HepG2 (cell line): Measurements from ENCODE around the gene ZFP1. TPM values are rescaled to one million over a fixed set of nuclear protein-coding genes. Genes with fewer than 3 reads are reported as not detected.

Experiments used
- DNMT3B ChIP-seq: conservative IDR thresholded peaks from 2 replicates; pipeline ENCODE4 v1.6.1; 2016; ENCODE audit warnings: missing biosample characterization, control low read depth
- HMG20A ChIP-seq: IDR thresholded peaks from 2 replicates; pipeline ENCODE4 v1.6.1; 2016; ENCODE audit warnings: borderline replicate concordance
- MEIS2 ChIP-seq: sonication (generic); formaldehyde crosslinking; IDR thresholded peaks from 2 replicates; pipeline ENCODE4 v1.9.0; 2021; ENCODE audit warnings: mild to moderate bottlenecking, missing genetic modification reagents
- NCOA2 ChIP-seq: sonication (generic); formaldehyde crosslinking; IDR thresholded peaks from 2 replicates; pipeline ENCODE4 v1.8.0; 2022; ENCODE audit warnings: inconsistent platforms
- PHB2 ChIP-seq: fragments of 450-650 bp; IDR thresholded peaks from 2 replicates; pipeline ENCODE4 v1.6.1; 2018; ENCODE audit not compliant: partially characterized antibody
- PPARG ChIP-seq: conservative IDR thresholded peaks from 2 replicates; pipeline ENCODE4 v1.6.1; 2016; ENCODE audit warnings: missing biosample characterization, missing genetic modification reagents
- RNF2 ChIP-seq: fragments of 450-650 bp; conservative IDR thresholded peaks from 2 replicates; pipeline ENCODE4 v1.6.1; 2016; ENCODE audit warnings: low read depth
- SP1 ChIP-seq, 2 experiments: fragments of 450-650 bp in 1 of 2; sonication (generic) in 1 of 2; formaldehyde crosslinking in 1 of 2; IDR thresholded peaks; 2 replicates each; pipeline versions ENCODE4 v1.4.0 to v1.6.1; 2016 to 2020; ENCODE audit warnings: missing genetic modification reagents in 1 of 2
- SP2 ChIP-seq: sonication (generic); formaldehyde crosslinking; IDR thresholded peaks from 2 replicates; pipeline ENCODE4 v1.5.1; 2020; ENCODE audit warnings: mild to moderate bottlenecking, missing genetic modification reagents
- ZNF34 ChIP-seq: sonication (generic); formaldehyde crosslinking; IDR thresholded peaks from 2 replicates; pipeline ENCODE4 v1.4.0; 2020; ENCODE audit warnings: mild to moderate bottlenecking, missing genetic modification reagents, borderline replicate concordance
- ZNF776 ChIP-seq: sonication (generic); formaldehyde crosslinking; IDR thresholded peaks from 2 replicates; pipeline ENCODE4 v1.4.0; 2020; ENCODE audit warnings: mild to moderate bottlenecking, missing genetic modification reagents
- polyA plus RNA-seq, 8 experiments: library from polyadenylated mRNA; depleted of rRNA in 3 of 8; stranded (reverse) in 7 of 8; unstranded in 1 of 8; fragments of >200 nt; fragmentation: Illumina TruSeq in 4 of 8; extraction: Trizol in 4 of 8; gene quantifications; 2 replicates each; pipeline versions ENCODE4 v1.2.1 to v1.2.3, GENCODE V29; 2011 to 2016; ENCODE audit warnings: low read depth in 4 of 8, missing spikeins in 1 of 8, mixed read lengths in 1 of 8; ENCODE audit not compliant: insufficient read depth in 1 of 8
- total RNA-seq, 5 experiments: library from RNA; depleted of rRNA; stranded (reverse); fragments of >200 nt; fragmentation: Illumina TruSeq; extraction: Trizol; gene quantifications; 2 replicates each; pipeline ENCODE4 v1.2.3, GENCODE V29; 2016; ENCODE audit warnings: low read depth in 1 of 5
- TF ChIP-seq, protein P1 (sequence below), 2 experiments: sonication (generic) in 1 of 2; formaldehyde crosslinking in 1 of 2; IDR thresholded peaks; 2 replicates each; pipeline versions ENCODE4 v1.6.1 to v1.9.0; 2014 to 2022; ENCODE audit warnings: antibody characterized with exemption in 1 of 2, borderline replicate concordance in 1 of 2, inconsistent platforms in 1 of 2, low read depth in 1 of 2, missing genetic modification reagents in 1 of 2
- TF ChIP-seq, protein P2 (sequence below): IDR thresholded peaks from 2 replicates; pipeline ENCODE4 v1.4.0; 2020; ENCODE audit warnings: mild to moderate bottlenecking, missing genetic modification reagents
- TF ChIP-seq, protein P3 (sequence below): sonication (generic); formaldehyde crosslinking; IDR thresholded peaks from 2 replicates; pipeline ENCODE4 v1.8.0; 2022; ENCODE audit warnings: mild to moderate bottlenecking, missing genetic modification reagents, moderate library complexity
- TF ChIP-seq, protein P4 (sequence below): sonication (generic); formaldehyde crosslinking; IDR thresholded peaks from 2 replicates; pipeline ENCODE4 v1.4.0; 2020; ENCODE audit warnings: missing genetic modification reagents

The ZFP1 gene
- total and polyA plus RNA-seq, 2 of the 13 experiments (the other 11 are each of a cell fraction or from before 2014, with no cell fraction given) = 8.3 to 14.0 TPM

DNA sequence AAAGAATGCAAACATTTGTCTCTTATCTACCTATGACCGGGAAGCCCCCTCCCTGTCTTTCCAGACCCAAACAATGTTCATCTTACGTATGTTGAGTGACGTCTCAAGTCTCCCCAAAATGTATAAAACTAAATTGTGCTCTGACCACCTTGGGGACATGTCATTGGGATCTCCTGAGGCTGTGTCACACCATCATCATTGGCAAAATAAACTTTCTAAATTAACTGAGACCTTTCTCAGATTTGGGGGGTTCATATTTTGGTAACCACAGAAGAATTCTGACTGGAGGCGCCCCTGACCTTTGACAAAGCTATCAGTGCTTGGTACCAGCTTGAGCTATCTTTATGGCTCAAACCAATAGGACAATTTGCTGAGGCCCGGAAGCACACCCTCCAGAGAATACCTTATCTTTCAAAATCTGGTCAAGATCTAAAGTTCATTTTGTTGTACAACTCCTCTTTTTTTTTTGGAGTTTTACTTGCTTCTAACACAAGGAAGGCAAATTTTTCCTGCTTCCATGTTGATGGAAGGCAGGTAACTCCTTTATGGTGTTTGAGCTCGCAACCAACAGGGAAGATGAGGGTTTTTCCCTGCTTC lies 29.3 kb upstream of the ZFP1 start (continued):
- TF ChIP-seq PPARG (CRISPR knock-in tag) (peak; percentile 53; the same call in 1 of the 2 replicates), PHB2 (no peak), NCOA2 (no peak), RNF2 (no peak), ZNF34 (CRISPR knock-in tag) (no peak), SP1 (IDR thresholded peaks at IDR 0.05) (no peak), SP1 (CRISPR knock-in tag; IDR thresholded peaks at IDR 0.05) (no peak), SP2 (no peak), ZNF776 (CRISPR knock-in tag) (no peak), MEIS2 (CRISPR knock-in tag) (no peak), DNMT3B (no peak), HMG20A (CRISPR knock-in tag) (no peak)
- TF ChIP-seq, protein P1, sequence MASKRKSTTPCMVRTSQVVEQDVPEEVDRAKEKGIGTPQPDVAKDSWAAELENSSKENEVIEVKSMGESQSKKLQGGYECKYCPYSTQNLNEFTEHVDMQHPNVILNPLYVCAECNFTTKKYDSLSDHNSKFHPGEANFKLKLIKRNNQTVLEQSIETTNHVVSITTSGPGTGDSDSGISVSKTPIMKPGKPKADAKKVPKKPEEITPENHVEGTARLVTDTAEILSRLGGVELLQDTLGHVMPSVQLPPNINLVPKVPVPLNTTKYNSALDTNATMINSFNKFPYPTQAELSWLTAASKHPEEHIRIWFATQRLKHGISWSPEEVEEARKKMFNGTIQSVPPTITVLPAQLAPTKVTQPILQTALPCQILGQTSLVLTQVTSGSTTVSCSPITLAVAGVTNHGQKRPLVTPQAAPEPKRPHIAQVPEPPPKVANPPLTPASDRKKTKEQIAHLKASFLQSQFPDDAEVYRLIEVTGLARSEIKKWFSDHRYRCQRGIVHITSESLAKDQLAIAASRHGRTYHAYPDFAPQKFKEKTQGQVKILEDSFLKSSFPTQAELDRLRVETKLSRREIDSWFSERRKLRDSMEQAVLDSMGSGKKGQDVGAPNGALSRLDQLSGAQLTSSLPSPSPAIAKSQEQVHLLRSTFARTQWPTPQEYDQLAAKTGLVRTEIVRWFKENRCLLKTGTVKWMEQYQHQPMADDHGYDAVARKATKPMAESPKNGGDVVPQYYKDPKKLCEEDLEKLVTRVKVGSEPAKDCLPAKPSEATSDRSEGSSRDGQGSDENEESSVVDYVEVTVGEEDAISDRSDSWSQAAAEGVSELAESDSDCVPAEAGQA (IDR thresholded peaks at IDR 0.05; ENCODE audit: low read depth) = no peak
- TF ChIP-seq, protein P1 (CRISPR knock-in tag; IDR thresholded peaks at IDR 0.05; ENCODE audit: borderline replicate concordance) = no peak
- TF ChIP-seq, protein P2, sequence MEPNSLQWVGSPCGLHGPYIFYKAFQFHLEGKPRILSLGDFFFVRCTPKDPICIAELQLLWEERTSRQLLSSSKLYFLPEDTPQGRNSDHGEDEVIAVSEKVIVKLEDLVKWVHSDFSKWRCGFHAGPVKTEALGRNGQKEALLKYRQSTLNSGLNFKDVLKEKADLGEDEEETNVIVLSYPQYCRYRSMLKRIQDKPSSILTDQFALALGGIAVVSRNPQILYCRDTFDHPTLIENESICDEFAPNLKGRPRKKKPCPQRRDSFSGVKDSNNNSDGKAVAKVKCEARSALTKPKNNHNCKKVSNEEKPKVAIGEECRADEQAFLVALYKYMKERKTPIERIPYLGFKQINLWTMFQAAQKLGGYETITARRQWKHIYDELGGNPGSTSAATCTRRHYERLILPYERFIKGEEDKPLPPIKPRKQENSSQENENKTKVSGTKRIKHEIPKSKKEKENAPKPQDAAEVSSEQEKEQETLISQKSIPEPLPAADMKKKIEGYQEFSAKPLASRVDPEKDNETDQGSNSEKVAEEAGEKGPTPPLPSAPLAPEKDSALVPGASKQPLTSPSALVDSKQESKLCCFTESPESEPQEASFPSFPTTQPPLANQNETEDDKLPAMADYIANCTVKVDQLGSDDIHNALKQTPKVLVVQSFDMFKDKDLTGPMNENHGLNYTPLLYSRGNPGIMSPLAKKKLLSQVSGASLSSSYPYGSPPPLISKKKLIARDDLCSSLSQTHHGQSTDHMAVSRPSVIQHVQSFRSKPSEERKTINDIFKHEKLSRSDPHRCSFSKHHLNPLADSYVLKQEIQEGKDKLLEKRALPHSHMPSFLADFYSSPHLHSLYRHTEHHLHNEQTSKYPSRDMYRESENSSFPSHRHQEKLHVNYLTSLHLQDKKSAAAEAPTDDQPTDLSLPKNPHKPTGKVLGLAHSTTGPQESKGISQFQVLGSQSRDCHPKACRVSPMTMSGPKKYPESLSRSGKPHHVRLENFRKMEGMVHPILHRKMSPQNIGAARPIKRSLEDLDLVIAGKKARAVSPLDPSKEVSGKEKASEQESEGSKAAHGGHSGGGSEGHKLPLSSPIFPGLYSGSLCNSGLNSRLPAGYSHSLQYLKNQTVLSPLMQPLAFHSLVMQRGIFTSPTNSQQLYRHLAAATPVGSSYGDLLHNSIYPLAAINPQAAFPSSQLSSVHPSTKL = peak; percentile 17; the same call in 1 of the 2 replicates
- TF ChIP-seq, protein P3, sequence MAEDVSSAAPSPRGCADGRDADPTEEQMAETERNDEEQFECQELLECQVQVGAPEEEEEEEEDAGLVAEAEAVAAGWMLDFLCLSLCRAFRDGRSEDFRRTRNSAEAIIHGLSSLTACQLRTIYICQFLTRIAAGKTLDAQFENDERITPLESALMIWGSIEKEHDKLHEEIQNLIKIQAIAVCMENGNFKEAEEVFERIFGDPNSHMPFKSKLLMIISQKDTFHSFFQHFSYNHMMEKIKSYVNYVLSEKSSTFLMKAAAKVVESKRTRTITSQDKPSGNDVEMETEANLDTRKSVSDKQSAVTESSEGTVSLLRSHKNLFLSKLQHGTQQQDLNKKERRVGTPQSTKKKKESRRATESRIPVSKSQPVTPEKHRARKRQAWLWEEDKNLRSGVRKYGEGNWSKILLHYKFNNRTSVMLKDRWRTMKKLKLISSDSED (CRISPR knock-in tag) = no peak
- TF ChIP-seq, protein P4, sequence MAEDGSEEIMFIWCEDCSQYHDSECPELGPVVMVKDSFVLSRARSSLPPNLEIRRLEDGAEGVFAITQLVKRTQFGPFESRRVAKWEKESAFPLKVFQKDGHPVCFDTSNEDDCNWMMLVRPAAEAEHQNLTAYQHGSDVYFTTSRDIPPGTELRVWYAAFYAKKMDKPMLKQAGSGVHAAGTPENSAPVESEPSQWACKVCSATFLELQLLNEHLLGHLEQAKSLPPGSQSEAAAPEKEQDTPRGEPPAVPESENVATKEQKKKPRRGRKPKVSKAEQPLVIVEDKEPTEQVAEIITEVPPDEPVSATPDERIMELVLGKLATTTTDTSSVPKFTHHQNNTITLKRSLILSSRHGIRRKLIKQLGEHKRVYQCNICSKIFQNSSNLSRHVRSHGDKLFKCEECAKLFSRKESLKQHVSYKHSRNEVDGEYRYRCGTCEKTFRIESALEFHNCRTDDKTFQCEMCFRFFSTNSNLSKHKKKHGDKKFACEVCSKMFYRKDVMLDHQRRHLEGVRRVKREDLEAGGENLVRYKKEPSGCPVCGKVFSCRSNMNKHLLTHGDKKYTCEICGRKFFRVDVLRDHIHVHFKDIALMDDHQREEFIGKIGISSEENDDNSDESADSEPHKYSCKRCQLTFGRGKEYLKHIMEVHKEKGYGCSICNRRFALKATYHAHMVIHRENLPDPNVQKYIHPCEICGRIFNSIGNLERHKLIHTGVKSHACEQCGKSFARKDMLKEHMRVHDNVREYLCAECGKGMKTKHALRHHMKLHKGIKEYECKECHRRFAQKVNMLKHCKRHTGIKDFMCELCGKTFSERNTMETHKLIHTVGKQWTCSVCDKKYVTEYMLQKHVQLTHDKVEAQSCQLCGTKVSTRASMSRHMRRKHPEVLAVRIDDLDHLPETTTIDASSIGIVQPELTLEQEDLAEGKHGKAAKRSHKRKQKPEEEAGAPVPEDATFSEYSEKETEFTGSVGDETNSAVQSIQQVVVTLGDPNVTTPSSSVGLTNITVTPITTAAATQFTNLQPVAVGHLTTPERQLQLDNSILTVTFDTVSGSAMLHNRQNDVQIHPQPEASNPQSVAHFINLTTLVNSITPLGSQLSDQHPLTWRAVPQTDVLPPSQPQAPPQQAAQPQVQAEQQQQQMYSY = no peak
